ENCODE results near the gene ATP6V1F.
"Not testable (repeated sequence)": the region's sequence is repeated elsewhere in the genome, so short reads cannot be mapped to it uniquely, and the experiment has no call there.

The ATP6V1F gene

DNA sequence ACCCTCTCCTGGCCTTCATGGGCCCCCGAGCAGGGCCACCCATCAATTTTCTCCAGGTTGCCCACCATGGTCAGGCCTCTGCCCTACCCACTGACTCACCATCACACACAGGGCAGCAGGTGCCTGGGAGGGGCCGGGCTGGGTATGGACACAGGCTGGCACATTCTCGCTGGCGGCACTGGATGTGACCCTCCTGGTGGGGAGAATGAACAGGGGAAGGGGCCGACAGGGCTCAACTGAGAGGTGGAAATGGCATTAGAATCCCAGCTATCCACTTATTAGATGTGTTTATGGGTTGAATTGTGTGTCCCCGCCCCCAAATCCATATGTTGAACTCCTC, 31.4 kb downstream of the ATP6V1F start:
- no peak for DNase-seq (ENCODE audit: extremely low read depth in 1 of 2, low read depth in 1 of 2)

DNA sequence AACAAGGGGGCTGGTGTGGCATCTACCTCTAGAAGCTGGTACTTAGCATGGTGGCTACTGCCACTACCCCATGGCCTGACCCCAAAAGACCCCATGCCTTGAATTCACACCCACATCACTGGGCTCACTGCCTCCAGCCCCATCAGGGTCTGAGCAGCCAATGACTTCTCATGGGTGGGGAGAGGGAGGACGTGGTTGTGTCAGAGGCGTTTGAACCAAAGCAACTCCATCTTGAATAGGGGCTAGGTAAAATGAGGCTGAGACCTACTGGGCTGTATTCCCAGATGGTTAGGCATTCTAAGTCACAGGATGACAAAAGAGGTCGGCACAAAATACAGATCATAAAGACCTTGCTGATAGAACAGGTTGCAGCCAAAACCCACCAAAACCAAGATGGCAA, 32.7 kb downstream of the ATP6V1F start:
- no peak for DNase-seq (ENCODE audit: extremely low read depth in 1 of 2, low read depth in 1 of 2)

GRCh38 chr7:128899392-128899791, 36.7 kb downstream of the ATP6V1F start:
- DNase-seq (ENCODE audit: extremely low read depth in 1 of 2, low read depth in 1 of 2): no peak

DNA sequence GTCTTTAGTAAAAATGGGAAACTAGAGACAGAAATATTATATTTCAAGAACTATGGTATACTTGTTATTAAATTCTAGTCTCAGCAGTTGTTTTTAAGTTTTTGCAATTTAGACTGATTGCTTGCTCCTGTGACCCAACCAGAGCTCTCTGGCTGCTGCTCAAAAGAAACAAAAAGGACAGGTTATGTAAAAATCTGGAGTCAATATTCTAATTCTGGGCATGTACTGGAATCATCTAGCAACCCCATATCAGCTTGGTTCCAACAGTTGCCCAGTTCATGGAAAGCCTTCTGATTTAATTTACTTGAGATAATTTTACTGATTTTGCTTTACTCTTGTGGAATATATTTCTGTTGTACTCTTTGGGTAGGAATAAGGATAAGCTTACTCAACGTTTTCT, 37.6 kb downstream of the ATP6V1F start:
- no peak for DNase-seq (ENCODE audit: extremely low read depth in 1 of 2, low read depth in 1 of 2)

DNA sequence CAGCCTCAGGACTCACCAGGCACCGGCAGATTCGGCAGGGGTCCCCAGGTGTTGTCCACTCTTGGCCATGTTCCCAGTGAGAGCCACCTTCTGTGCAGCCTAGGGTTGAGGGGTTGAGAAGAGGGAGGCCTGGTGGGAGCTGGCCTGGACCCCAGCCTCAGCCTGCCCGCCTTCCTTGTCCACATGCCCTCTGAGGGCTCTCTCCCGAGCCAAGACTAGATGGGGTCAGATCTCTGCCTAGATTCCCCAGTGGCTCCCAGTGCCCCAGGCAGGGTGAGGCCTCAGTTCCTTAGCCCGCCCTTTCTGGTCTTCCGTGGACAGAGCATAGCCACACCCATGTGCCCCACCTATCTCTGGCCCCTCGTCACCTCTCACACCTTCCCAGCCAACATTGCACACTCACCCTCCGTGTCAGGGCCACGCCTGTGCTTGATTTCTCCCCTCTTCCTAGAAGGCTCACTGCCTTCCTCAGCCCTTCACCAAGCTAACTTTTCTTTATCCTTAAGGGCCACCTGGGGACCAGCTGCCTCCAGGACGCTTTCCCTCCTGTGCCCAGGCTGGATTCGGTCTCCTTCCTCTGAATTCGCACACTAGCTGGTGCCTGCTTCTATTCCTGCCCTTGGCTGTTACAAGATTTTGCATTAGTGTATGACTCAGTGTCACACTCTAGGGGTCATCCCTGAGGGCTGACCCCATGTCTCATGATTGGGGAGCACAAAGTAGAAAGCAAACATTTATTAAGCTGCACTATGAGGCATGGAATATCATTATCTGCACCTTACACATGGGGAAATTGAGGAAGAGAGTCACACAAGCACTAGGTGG, 40.3 kb downstream of the ATP6V1F start:
- DNase-seq (ENCODE audit: extremely low read depth in 1 of 2, low read depth in 1 of 2): no peak

DNA sequence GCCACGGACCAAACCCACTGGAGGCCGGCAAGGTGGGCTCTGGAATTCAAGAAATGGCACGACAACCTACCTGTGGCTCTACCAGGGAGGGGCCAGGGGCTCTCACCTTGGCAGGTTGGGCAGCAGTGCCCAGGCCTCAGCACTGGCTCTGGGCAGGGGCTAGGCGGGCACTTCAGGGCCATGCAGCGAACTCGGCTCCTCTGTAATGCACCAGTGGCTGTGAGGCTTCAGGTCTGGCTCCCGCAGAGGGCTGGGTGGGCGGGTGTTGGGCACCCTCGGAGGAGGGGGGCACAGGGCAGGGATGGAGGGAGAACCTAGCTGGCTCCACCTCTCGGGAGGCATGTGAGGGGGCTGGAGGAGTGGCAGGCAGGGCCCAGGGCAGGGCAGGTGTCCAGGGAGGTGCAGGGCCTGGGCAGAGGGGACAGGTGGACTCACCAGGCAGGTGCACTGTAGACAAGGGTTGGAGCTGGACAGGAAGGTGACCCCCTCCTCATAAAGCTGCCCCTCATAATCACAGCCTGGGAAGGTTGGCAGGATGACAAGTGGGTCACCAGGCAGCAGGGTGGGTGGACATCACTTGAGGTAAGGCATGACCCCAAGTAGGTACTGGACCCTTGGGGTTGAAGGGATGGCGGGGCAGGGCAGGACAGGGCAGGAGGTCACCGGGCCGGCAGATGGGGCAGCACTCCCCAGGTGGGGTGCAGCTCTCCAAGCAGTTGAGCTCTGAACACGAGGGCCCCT, 41.1 kb downstream of the ATP6V1F start:
- no peak for DNase-seq (ENCODE audit: extremely low read depth in 1 of 2, low read depth in 1 of 2)

- no peak for DNase-seq (ENCODE audit: extremely low read depth in 1 of 2, low read depth in 1 of 2)
These were observed 41.9 kb downstream of the ATP6V1F start for GRCh38 chr7:128904381-128905197.

GRCh38 chr7:128906001-128906765, 43.5 kb downstream of the ATP6V1F start:
- DNase-seq (ENCODE audit: extremely low read depth in 1 of 2, low read depth in 1 of 2): no peak

DNA sequence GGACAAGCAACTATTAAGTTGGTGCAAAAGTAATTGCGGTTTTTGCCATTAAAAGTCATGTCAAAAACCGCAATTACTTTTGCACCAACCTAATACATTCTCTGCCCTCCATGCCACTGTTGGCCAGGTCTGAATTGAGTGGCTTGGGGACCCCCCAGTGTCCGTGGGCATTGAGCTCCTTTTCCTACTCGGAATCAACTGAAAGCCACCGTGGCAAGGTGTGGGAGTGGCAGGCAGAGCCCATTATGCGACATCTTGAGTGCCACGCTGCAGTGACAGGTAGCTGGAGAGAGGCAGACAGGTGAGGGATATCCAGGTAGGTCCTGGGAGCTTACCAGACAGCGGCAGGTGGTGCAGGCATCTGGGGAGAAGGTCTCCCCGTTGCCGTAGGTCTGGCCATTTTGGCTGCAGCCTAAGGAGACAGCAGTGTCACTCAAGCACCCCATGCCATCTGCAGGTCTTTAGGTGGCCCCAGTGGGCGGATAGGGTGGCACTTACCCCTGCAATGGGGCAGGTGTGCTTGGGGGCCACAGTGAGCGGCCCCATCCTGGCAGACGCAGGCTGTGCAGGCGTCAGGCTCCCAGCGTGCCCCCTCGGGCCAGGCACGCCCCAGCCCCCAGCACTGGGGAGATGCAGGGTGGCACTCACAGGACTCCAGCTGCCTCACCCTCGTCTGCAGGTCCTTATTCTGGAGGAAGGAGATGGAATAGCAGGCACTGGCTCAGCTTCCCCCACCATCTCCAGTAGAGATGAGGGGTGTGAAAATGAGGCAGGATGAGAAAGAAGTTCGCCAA, 44.3 kb downstream of the ATP6V1F start:
- DNase-seq (ENCODE audit: extremely low read depth in 1 of 2, low read depth in 1 of 2): no peak

DNA sequence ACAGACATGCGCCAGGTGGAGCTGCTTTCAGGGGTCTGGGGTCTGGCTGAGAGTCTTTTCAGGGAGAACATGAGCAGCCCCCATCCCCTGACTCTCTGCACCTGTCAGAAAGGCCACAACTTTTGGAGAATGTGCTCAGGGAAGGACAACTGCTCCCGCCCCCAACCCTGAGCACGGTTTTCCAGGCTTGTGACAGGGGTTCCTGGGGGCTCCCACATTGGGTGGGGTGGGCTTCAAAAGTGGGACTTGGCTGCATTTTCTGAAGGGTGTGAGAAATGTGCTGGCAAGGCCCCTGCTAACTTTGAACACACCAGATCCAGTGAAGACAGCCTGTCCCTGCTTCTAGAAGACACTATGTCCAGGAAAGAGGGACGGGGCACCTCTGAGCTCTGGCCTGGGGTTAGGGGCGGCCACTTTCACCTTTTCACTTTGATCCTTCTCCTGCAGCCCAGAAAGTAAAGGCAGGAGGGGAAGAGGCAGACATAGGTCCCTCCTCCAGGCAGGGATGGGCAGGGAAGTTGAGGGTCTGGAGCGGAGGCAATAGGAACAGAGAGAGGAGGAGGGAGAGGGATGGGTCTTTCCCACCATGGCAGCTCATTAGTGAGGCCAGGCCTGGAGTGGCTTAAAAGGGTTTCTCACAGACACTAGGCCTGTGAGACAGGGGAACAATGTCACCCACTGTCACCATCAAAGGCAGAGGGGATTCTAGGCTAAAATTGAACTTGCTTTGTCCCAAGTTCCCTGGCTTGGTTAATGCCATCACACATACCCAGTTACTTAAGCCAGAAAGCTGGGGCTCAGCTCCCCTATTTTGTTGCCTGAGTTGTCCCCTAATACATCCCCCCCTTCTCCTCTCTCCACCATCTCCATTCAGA, 46.3 kb downstream of the ATP6V1F start:
- no peak for DNase-seq (ENCODE audit: extremely low read depth in 1 of 2, low read depth in 1 of 2)

DNA sequence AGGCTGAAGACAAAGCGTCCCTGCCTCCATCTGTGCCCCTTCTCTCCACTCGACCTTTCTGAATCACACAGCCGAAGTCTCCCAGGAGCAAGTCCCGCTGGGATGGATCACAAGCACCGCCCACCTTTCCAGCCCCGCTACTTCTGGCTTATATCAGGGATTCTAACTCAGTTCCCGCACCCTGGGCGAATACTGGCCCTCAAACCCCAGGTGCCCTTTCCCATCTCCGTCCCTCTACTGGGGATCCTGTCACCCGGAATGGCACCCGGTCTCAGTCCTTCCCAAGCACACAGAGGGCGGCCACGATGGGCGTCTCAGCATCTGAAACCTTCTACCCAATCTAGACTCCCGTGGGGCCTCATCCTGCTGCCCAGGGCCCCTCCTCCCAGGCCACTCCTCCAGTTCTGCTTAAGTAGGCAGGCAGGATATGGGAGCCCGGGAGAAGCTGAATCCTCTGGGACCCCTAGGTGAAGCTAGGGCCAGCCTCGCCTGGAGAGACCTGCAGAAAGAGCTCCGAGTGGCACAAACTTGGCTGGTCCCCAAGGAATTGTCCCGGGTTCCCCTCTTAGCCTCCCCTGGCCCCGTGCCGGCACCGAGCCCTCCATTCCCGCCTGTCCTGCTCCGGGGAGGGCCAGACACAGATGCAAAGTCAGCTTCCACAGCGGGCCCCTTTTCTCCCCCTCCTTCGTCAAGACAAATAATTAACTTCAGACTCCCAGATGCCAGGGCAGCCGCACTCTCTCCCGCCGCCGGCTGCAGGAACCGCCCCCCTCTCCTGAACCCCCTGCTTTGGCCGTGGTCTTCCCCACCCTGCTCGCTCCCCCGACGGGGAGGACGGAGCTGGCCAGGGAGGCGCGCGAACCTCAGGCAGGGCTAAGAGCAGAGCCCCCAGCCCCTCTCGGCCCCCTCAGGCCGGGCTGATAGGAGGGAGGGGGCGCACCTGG, 47.2 kb downstream of the ATP6V1F start:
- DNase-seq (ENCODE audit: extremely low read depth in 1 of 2, low read depth in 1 of 2): no peak

DNA sequence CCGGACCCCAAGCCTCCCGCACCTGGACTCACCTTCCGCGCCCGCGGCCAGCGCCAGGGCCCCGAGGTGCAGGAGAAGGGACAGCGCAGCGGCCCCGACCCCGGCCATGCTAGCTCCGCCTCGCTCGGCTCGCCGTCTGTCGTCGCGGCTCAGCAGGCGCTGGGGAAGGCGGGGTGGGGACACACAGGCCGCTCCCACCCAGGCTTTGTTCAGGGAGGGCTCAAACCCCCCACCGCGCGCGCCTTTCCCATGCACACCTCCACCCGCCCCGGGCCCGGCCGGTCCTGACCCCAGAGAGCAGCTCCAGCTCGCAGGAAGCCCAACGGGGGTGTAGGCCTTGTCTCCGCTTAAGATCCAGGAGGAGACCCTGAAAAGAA, 47.9 kb downstream of the ATP6V1F start, which contains the start of gene KCP:
TSS of gene KCP (minus strand) at position 141 of the 377 bp plus-strand sequence. CDS start at position 108, 33 bp downstream.
- DNase-seq (ENCODE audit: extremely low read depth in 1 of 2, low read depth in 1 of 2): no peak

- DNase-seq (ENCODE audit: extremely low read depth in 1 of 2, low read depth in 1 of 2): no peak
These were observed 48.9 kb downstream of the ATP6V1F start for GRCh38 chr7:128911423-128912031.

GRCh38 chr7:128912281-128912680, 49.6 kb downstream of the ATP6V1F start:
- DNase-seq (ENCODE audit: extremely low read depth in 1 of 2, low read depth in 1 of 2): no peak

- DNase-seq (ENCODE audit: extremely low read depth in 1 of 2, low read depth in 1 of 2): not testable (repeated sequence)
These were observed 50.2 kb downstream of the ATP6V1F start for GRCh38 chr7:128912709-128913495.

- DNase-seq (ENCODE audit: extremely low read depth in 1 of 2, low read depth in 1 of 2): no peak
These were observed 51.4 kb downstream of the ATP6V1F start for GRCh38 chr7:128913870-128914565.

Data from stimulated activated CD8-positive, alpha-beta memory T cell treated with anti-CD3 and anti-CD28 coated beads, Interleukin-7, amount 100 ng/mL, for 48 hours (primary cell).